ENCODE measurements around the gene SHKBP1.

The SHKBP1 gene

DNA sequence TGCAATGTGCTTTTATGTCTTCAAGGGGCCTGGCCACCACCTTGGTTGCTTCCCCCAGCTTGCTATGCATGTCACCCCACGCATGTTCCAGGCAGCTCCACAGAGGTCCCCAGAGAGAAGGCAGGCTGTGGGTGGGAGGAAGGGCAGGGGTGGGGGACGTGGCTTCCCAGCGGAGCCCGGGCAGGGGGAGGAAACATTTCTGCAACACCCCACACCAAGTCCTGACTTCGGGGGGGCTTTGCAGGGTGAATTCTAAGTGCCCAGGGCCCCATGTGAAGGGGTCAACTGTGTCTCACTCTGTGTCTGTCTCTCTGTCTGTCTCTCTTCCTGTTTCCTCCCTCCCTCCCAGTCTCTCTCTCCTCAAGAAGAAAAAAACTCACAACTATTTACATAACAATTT lies 64.1 kb downstream of the SHKBP1 start:
- ATAC-seq (no peak), DNase-seq (no peak)

All from stimulated activated naive CD8-positive, alpha-beta T cell treated with anti-CD3 and anti-CD28 coated beads, Interleukin-15, Interleukin-2, amounts not matched to agents 100 U/mL and 50 U/mL, for 24 hours (primary cell).